Hematopoietic multipotent progenitor cell treated with erythropoietin and hydrocortisone succinate and interleukin-3 and kit ligand, for 15 days (in vitro differentiated cells): Measurements from ENCODE around the gene DBNDD2.

Source experiments
- DNase-seq: peaks from one replicate; pipeline ENCODE4 v3.0.0-alpha.2; 2015; ENCODE audit warnings: low spot score

DBNDD2 gene

DNA sequence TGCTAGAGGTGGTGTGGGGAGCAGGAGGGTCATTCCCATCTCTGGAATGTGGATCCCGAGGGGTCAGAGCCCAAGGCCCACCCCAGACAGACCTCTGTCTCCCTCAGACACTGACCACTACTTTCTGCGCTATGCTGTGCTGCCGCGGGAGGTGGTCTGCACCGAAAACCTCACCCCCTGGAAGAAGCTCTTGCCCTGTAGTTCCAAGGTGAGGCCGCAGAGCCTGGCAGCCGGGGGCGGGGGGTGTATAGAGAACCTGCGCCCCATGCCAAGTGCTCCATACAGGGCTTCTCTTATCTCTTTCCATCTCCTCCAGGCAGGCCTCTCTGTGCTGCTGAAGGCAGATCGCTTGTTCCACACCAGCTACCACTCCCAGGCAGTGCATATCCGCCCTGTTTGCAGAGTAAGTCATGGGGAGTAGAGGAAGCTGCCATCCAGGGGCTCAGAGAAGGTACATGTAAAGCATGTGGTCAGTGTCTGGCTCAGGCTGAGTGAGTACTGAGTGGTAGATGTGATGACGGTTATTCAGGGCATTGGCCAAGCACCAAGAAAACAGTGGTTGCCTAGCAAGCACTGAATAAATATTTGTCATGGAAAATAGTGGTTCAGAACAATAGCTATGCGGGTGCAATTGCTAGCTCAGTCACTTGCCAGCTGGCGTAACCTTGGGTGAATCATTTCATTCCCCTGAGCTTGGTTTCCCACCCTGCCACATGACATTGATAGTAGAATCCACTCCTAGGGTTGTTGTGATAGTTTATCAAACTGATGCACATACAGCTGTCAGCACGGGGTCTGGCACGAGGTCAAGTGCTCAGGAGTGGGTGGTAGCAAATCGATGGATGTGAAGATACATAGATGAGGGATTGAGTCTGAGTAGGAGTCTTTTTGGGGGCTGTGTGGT, 11.4 kb downstream of the DBNDD2 start:
- DNase-seq = peak; percentile 47

DNA sequence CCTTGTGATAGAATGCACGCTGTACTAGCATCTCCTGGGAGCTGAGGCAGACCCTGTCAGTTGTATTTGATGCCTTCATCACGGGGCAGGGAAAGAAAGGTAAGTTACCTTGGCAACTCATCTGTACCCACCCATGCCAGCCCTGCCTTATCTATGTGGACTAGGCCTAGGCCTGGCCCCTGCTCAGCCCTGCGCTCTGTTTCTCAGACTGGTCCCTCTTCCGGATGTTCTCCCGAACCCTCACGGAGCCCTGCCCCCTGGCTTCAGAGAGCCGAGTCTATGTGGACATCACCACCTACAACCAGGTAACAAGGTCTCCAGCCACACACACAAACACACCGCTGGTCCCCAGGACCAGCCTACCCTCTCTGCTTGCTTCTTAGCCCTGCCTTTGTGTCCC, 12.0 kb downstream of the DBNDD2 start:
- no peak for DNase-seq

DNA sequence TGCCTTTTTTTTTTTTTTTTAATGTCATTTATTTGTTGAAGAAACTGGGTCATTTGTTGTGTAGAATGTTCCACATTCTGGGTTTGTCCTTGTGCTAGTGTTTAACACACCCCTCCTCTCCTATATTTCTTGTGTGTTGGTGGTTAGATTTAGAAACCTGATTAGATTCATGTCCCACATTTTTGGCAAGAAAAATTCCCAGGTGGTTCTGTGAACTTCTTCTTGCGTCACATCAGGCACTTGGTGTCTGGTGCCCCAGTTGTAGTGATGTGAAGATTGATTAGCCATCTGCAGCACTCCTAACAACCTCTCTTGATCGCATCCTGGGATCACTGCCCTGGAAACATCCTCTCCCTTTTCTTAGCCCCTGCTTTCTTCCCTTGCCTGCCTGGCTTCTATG, 15.6 kb downstream of the DBNDD2 start:
- DNase-seq = no peak

DNA sequence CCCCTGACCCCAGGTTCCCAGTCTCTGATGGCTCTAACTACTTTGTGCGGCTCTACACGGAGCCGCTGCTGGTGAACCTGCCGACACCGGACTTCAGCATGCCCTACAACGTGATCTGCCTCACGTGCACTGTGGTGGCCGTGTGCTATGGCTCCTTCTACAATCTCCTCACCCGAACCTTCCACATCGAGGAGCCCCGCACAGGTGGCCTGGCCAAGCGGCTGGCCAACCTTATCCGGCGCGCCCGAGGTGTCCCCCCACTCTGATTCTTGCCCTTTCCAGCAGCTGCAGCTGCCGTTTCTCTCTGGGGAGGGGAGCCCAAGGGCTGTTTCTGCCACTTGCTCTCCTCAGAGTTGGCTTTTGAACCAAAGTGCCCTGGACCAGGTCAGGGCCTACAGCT, 17.5 kb downstream of the DBNDD2 start:
- no peak for DNase-seq

DNA sequence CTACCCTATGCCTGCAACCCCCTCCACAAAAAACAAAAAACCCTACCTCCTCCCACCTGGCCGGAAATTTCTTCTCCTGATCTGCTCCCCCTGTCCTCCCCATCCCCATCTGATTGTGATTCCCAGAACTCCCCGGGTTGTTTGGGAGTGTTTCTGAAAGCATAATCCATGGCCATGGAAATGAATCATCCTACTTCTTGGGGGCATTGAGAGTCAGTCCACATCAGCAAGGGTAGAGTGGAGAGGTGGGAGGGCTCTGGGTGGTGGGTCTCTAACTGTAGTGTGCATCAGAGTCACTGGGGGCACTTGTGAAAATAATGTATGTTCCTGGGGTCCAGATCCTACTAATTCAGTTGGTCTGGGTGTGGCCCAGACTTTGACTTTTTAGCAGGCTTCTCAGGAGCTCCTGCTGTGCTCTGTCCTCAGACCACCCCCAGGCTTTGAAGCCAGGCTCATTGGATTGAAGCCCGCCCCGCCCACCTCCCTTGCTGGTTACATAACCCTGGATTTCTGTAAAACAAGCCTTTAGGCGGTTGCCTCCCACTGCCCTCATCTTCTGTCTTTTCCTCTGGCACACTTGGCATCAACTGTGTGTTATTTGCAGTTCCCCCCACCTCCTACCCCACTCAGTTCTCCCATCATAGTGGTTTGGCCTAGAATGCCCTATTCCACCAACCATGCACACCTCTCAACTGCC, 18.4 kb downstream of the DBNDD2 start:
- DNase-seq = no peak

DNA sequence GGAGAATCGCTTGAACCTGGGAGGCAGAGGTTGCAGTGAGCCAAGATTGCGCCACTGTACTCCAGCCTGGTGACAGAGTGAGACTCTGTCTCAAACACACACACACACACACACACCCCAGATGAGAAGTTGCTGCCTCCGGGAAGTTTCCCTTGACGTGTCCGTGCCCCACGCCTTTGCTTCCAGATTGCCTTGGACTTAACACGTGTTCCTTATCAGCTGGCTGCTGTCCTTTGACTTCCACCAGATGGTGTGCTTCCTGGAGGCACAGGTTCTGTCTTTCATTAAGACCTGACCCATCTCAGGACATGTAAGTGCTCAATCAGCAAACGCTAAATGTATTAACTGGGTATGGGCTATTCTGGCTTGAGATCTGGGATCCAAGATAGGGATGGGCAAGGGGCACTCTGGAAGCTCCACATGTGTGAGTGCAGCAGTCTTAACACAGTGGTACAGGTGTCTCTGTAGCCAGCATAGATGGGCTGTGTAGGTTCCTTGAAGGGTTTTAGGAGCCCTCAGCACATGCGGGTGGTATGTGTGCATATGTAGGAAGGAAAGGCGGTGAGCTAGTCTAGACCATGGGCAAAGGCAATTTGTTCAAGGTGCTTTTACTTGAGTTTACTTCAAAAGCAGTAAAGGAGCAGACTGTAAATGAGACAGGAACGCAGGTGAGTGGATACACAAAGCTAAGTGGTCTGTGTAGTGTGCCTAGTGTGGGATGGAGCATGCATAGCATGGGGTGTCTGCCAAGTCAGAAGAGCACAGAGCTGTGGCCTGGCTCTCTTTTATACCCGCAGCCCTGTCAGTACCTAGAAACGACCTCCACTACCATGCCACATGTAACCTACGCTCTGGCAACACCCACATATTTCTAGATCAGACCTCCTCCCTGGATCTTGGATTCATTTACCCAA, 19.4 kb downstream of the DBNDD2 start:
- DNase-seq = no peak

DNA sequence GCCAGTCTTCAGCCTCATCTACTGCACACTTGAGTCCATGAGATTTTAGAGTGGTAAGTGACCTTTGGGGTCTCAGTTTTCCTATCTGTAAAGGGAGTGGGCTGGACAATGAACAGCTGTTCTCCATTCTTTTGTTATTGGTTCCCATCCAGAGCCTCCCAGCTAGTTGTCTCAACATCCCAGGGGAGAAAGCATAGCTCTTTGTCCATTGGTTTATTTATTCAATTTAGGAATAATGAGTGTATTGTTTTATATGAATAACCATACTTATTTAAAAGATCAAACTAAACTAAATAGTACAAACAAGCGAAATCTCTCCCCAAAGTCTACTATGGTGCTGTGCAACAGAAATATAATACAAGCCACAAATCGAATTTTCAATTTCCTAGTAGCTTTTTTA, 21.5 kb downstream of the DBNDD2 start:
- no peak for DNase-seq

DNA sequence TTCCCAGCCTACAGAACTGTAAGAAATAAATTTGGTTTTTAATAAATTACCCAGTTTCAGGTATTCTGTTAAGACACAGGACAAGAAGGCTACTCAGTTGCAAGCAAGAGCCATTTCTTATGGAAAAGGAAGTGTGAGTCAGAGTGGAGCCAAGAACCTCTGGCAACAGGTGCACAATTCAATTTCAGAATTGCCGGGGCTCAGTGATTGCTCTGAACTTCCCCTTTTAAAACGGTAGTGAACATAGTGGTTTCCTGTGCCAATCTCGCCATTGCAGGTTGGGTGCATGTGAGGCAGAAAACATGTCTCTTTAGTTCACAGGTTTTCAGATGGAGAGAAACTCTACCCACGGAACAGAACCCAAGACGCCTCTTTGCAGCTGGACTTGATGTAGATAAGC, 24.2 kb downstream of the DBNDD2 start:
- no peak for DNase-seq

DNA sequence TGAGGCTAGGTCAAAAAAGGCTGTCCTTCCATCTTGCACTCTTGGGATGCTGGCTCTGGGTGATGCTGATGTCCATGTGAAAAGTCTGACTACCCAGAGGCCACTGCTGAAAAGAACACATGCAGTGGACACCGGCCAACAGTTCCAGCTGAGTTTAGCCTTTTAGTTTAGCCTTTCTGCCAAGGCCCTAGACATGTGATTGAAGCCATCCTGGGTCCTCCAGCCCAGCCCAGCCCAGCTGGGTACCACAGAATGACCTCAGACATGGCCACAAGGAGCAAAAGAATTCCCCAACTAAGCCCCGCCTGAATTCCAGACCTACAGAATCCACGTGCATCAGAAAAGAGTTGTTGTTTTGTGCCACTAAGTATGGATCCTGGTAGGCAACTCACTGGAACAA, 25.2 kb downstream of the DBNDD2 start:
- no peak for DNase-seq

DNA sequence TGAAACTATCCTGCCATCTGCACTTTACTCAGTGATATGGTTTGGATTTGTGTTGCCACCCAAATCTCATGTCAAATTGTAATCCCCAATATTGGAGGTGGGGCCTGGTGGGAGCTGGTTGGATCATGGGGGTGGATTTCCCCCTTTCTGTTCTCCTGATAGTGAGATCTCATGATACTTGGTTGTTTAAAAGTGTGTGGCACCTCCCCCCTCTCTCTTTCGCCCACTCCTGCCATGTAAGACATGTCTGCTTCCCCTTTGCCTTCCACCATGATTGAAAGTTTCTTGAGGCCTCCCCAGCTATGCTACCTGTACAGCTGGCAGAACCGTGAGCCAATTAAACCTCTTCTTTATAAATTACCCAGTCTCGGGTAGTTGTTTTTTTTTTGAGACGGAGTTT, 25.9 kb downstream of the DBNDD2 start:
- DNase-seq = no peak

DNA sequence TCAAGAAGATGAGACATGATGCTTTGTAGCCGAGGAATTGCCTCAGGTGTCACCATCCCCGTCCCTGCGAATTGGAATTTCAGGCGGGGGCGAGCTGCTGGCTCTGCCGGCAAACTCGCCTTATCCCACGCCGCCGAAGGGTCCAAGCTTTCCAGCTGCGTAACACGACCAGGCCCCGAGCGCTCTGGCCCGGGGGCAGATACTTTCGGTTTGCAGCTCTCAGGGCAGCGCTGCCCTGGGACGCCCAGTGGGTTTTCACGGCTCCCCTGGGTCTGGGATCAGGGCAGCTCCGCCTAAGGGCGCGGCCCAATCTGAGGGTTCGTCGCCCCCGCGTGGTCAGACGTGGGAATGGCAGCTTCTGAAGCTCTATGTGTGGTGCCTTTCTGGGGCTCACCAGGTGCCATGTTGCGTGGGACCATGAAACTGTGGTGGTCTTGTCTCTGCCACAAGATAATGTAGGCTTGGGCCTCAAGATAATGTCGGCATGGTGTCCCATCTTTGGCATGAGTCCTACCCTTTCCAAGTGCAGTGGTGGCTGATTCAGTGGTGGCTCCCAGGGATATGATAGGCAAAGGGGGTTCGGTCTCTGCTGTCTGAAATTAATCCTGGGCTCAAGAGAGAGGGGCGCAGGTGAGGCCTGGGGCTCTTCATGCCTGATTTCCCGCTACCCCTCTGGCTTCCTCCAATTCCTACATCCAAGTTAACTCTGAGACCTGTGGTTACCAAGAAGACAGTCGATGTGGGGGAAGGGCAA, 28.8 kb downstream of the DBNDD2 start:
- DNase-seq = peak; percentile 90

DNA sequence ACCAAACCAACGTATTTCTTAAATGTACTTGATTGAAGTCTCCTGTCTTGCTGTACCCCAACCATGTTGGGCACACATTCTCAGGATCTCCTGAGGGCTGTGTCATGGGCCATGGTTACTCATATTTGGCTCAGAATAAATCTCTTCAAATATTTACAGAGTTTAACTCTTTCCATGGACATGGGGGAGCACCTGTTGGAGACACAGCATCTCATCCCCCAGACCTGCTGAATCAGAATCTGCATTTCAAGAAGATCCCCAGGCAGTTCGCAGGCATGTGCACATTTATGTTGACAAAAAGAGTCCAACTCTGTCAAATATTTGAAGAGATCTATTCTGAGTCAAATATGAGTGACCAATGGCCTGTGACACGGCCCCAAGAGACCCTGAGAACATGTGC, 32.3 kb downstream of the DBNDD2 start:
- DNase-seq = no peak

DNA sequence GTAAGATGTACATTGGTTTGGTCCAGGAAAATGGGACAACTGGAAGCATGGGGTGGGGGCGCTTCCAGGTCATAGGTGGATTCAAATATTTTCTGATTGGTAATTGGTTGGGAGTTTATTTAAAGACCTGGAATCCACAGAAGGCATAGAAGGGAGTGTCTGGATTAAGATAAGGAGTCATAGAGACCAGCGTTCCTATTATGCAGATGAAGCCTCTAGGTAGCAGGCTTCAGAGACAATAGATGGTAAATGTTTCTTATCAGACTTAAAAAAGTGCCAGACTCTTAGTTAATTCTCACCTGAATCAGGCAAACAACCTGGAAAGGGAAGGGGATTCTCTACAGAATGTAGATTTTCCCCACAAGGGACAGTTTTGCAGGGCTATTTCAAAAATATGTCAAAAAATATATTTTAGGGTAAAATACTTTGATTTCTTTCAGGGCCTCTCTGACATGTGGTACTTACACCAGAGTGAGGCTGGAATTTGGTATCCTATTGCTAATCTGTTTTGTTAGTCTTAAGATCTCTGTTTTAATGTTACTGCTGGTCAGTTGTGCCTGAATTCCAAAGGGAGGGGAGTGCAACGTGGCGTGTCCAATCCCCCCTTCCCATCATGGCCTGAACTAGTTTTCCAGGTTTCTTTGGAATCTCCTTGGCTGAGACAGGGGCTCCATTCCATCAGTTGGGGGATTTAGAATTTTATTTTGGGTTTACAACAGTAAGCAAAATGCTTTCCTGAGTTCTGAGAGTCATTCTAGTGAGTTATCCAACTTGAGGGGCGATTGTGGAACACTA, 33.0 kb downstream of the DBNDD2 start:
- DNase-seq = no peak

DNA sequence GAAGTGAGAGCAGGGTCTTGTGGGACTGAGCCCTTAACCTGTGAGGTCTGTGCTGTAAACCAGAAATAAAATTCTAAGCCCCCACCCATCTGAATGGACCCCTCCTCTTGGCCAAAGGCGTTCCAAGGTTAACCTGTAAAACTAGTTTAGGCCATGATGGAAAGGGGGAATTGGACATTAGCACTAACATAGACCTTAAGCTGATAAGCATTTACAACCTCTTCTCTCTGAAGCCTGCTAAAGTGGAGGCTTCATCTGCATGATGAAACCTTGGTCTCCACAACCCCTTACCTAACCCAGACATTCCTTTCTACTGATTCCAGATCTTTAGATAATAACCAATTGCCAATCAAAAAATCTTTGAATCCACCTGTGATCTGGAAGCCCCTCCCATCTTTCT, 33.7 kb downstream of the DBNDD2 start:
- DNase-seq = no peak

DNA sequence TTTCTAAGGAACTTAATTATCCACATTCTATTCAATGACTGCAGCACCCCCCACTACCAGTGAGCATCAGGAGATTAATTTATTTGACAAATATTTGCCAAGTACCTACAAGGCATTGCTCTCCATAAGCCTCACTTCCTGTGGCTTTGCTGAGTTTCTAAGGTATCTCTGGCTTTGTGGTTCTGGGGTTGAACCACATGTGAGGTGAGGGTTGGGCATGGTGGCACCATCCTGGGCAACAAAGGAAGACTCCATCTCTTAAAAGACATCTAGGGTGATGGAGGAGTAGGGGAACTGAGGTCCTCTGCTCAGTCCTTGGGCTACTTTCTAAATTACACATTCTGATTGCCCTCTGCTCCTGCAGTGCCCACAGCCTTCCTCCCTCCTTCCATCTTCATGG, 36.0 kb downstream of the DBNDD2 start:
- DNase-seq = no peak

DNA sequence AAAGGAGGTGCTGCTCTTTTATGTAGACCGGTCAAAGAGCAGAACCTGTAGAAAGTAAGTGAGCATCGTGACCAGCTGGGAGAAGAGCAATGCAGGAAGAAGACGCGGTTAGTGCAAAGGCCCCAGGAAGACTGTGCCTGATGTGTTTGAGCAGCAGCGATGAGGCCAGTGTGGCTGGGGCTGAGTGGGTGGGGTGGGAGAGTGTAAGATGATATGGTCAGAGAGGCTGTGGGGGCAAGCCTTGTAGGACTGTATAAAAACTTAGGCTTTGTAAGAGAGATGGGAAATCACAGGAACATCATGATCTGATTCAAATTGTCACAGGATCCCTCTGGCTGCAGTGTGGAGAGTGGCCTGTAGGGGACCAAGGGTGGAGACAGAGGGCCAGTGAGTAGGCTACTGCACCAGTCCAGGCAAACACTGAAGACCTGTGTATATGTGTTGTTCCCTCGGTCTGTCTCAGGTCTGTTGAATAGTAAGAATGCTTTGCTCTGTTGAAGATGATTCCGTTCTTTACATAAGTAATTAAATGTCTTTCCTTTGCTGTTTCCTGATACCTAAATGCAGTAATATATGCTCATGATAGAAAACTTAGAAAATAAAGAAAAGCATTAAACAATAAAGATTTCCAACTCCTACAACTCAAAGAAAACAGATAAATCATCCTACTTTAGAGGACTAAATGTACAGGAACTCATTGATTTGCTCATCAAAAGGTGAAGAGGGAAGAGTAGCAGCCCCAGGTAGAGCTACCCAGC, 37.9 kb downstream of the DBNDD2 start:
- peak; percentile 17 for DNase-seq

DNA sequence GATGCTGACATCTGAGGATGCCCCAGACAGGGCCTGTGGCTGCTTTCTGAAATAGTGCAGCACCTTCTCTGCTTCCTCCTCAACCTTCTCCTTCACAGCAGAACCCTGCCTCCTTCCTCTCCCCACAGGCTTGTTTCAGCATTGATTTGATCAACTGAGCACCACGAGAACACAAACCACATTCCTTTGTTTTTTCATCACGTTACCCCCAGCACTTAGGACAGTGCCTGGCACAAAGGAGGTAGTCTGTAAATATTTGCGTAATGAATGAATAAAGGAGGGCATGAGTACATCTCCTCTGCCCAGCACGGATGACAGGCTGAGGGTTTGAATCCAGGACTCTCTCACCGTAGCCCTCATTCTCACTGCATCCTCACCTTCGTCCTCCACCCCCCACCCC, 40.2 kb downstream of the DBNDD2 start:
- DNase-seq = no peak

DNA sequence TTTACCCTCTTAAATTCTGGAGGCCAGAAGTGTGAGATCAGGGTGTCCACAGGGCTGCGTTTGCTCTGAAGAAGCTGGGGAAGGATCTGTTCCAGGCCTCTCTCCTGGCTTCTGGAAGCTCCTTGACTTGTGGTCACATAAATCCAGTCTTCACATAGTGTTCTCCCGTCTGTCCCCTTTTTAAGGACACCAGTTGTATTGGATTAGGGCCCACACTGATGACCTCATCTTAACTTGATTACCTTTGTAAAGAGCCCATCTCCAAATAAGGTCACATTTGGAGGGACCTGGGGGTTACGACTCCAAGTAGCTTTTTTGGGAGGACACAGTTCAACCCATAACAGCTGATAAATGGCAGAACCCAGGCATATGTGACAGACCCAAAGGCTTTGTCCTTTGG, 41.4 kb downstream of the DBNDD2 start:
- no peak for DNase-seq

DNA sequence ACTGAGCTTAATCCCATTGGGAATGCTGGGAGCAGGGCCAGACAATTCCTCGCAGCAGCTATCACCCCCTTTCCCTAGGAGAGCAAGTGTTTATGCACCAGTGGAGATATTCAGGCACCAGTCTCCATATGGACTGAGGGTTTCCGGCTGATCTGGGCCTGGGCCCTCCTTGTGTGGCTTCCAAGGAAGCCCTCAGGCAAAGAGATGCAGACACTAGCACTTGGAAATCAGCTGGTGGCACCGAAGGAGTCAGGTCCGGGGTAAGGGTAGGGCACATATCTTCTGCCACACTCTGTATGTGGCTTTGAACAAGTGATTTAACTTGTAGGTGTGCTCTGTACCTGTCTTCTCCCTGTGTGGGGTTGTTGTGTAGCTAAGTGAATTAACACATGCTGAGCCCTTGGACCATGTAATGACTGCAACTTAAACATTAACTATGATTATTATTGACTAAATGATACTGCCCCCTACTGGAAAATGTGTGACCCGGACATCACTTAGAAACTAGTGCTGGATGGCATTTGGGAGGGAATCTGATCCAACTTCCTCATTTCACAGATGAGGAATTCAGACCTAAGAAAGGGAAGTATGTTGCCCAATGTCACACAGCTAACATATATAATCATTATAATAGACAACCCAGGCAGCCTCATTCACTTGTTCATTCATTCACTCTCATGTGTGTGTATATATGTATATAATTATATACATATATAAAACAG, 42.2 kb downstream of the DBNDD2 start:
- DNase-seq = peak; percentile 64

DNA sequence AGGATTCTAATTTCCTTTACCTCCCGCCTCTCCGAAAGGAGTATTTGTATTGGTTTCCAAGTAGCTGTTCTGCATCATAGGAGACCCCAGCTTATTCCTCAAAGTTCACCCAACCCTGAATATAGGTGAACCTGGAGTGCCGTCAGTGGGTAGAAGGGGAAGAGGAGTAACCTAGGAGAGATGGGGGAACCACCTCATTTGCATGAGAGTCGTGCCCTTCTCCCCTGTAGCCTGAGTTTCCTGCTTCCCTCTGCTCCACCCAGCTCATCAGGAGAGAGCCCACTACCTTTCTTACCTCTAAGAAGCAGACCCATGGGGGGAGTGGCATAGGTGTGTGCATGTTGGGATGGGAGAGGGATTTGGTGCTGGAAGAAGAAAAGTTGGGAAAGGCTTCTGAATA, 44.1 kb downstream of the DBNDD2 start:
- no peak for DNase-seq
